GM21381 (cell line): ENCODE results near the gene BLACAT1.

Experiments used
- ATAC-seq: cut with Tn5 transposase; IDR thresholded peaks from one replicate; pipeline ENCODE4 v1.9.1; 2021; ENCODE audit warnings: mild to moderate bottlenecking, moderate library complexity; ENCODE audit not compliant: unreplicated experiment

The BLACAT1 gene

GRCh38 chr1:205455581-205456382 lies at the start of gene BLACAT1:
Gene BLACAT1, minus strand, starts transcription at chr1:205456045.
- ATAC-seq: no peak

- no peak for ATAC-seq
Observed at GRCh38 chr1:205505076-205505729, 49.4 kb upstream of the BLACAT1 start.

- no peak for ATAC-seq
Observed at GRCh38 chr1:205504311-205505075, 48.6 kb upstream of the BLACAT1 start, which contains the start of gene CDK18. Gene CDK18, plus strand, starts transcription at chr1:205504669. Its CDS starts 18,499 bp downstream, at chr1:205523168.

GRCh38 chr1:205502992-205503391 lies 47.1 kb upstream of the BLACAT1 start:
- no peak for ATAC-seq

GRCh38 chr1:205502111-205502810 lies 46.4 kb upstream of the BLACAT1 start:
- ATAC-seq: no peak

GRCh38 chr1:205500240-205501233 lies 44.7 kb upstream of the BLACAT1 start:
- ATAC-seq: no peak

- ATAC-seq: no peak
Observed at GRCh38 chr1:205499789-205500188, 43.9 kb upstream of the BLACAT1 start.

- ATAC-seq: no peak
Observed at GRCh38 chr1:205497351-205497750, 41.5 kb upstream of the BLACAT1 start.

- ATAC-seq: no peak
Observed at GRCh38 chr1:205496661-205497060, 40.8 kb upstream of the BLACAT1 start.

- ATAC-seq: no peak
Observed at GRCh38 chr1:205495237-205495823, 39.5 kb upstream of the BLACAT1 start.

- ATAC-seq: no peak
Observed at GRCh38 chr1:205494115-205494514, 38.3 kb upstream of the BLACAT1 start.

- ATAC-seq: no peak
Observed at GRCh38 chr1:205493241-205494085, 37.6 kb upstream of the BLACAT1 start.

GRCh38 chr1:205492774-205493173 lies 36.9 kb upstream of the BLACAT1 start:
- no peak for ATAC-seq

- ATAC-seq: no peak
Observed at GRCh38 chr1:205492201-205492667, 36.4 kb upstream of the BLACAT1 start.

- no peak for ATAC-seq
Observed at GRCh38 chr1:205491794-205492193, 35.9 kb upstream of the BLACAT1 start.

- no peak for ATAC-seq
Observed at GRCh38 chr1:205488074-205488723, 32.4 kb upstream of the BLACAT1 start.

- no peak for ATAC-seq
Observed at GRCh38 chr1:205486258-205486657, 30.4 kb upstream of the BLACAT1 start.
